GM23248 (cell line): ENCODE measurements around the gene PHACTR2.

ENCODE experiments used
- EZH2 ChIP-seq: fragments of 200-600 bp; sonication (generic); IDR thresholded peaks from 2 replicates; pipeline ENCODE4 v1.6.1; 2018; ENCODE audit warnings: antibody characterized with exemption, mild to moderate bottlenecking; ENCODE audit not compliant: insufficient read depth, poor library complexity, severe bottlenecking
- EZH2phosphoT487 ChIP-seq: fragments of 200-600 bp; sonication (generic); IDR thresholded peaks from 2 replicates; pipeline ENCODE4 v1.6.1; 2018; ENCODE audit warnings: antibody characterized with exemption, moderate library complexity, mild to moderate bottlenecking, low read depth; ENCODE audit not compliant: insufficient read depth

DNA sequence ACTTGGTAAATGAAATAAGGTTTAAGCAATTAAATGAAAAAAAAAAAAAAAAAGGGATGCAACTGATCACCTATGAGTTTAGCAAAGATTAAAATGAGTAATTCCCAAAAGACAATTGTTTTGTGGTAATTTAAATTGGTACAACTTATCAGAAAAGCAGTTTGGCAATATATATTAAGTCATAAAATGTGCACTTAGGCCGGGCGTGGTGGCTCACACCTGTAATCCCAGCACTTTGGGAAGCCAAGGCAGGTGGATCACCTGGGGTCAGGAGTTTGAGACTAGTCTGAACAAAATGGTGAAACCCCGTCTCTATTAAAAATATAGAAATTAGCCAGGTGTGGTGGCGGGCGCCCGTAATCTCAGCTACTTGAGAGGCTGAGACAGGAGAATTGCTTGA lies 7.9 kb downstream of the PHACTR2 start:
- TF ChIP-seq EZH2 = no peak
- TF ChIP-seq EZH2phosphoT487 = no peak
